IMR-90 (cell line): ENCODE data around the gene ZNF283. TPM values are rescaled to one million over a fixed set of nuclear protein-coding genes. Genes with fewer than 3 reads are reported as not detected.

Source experiments
- ATAC-seq: fragments of 200-7000 bp; cut with Tn5 transposase; 2 replicates; pipeline ENCODE4 v1.9.1; 2020; ENCODE audit warnings: low read depth, mild to moderate bottlenecking, moderate library complexity
- BruUV-seq: library from RNA; stranded (reverse); fragments of 400-500 nt; replicated peaks from 2 replicates; lab custom pipeline; 2021; lab: Mats Ljungman, UMichigan
- CTCF ChIA-PET: fragments of 300-600 bp; formaldehyde crosslinking; extraction: SDS; loops from one replicate; lab custom pipeline; 2021; ENCODE audit warnings: antibody characterized with exemption; lab: Yijun Ruan, JAX
- POLR2A ChIA-PET: fragments of 300-600 bp; sonication (Branson Sonifier 250); formaldehyde crosslinking; loops from one replicate; lab custom pipeline; 2022; ENCODE audit warnings: antibody characterized with exemption; ENCODE audit not compliant: unreplicated experiment; lab: Charles Lee
- DNase-seq: peaks from one replicate; pipeline ENCODE4 v3.0.0; 2013
- H2AFZ ChIP-seq: replicated peaks from 2 replicates; pipeline ENCODE3; 2013; ENCODE audit warnings: low read length, mild to moderate bottlenecking; ENCODE audit not compliant: poor library complexity
- H2AK5ac ChIP-seq: 2 replicates; pipeline ENCODE4 v1.6.1; 2013; ENCODE audit warnings: low read depth, low read length, inconsistent platforms
- H2AK9ac ChIP-seq: replicated peaks from 2 replicates; pipeline ENCODE3; 2013; ENCODE audit warnings: mild to moderate bottlenecking, low read depth, low read length, moderate library complexity; ENCODE audit not compliant: poor library complexity
- H2BK120ac ChIP-seq: 2 replicates; pipeline ENCODE4 v1.6.1; 2013; ENCODE audit warnings: low read depth, low read length, inconsistent platforms
- H2BK15ac ChIP-seq: 3 replicates; pipeline ENCODE4 v1.6.1; 2013; ENCODE audit warnings: low read depth, low read length, inconsistent platforms
- H2BK20ac ChIP-seq: 2 replicates; pipeline ENCODE4 v1.6.1; 2013; ENCODE audit warnings: low read depth, mild to moderate bottlenecking, inconsistent platforms, low read length, moderate library complexity
- H2BK5ac ChIP-seq: 2 replicates; pipeline ENCODE4 v1.6.1; 2013; ENCODE audit warnings: mild to moderate bottlenecking, low read depth, low read length, inconsistent platforms; ENCODE audit not compliant: poor library complexity, severe bottlenecking
- H3K14ac ChIP-seq: replicated peaks from 2 replicates; pipeline ENCODE4 v1.6.1; 2013; ENCODE audit warnings: low read depth, low read length, inconsistent platforms
- H3K18ac ChIP-seq: 2 replicates; pipeline ENCODE4 v1.6.1; 2013; ENCODE audit warnings: low read depth, low read length, control low read depth
- H3K23ac ChIP-seq: 2 replicates; pipeline ENCODE4 v1.6.1; 2013; ENCODE audit warnings: low read depth, low read length, inconsistent platforms
- H3K27ac ChIP-seq: 2 replicates; pipeline ENCODE4 v1.5.1; 2013; ENCODE audit warnings: mild to moderate bottlenecking, control low read depth, low read length; ENCODE audit not compliant: insufficient read depth
- H3K27me3 ChIP-seq: 2 replicates; pipeline ENCODE4 v1.6.1; 2013; ENCODE audit warnings: low read length; ENCODE audit not compliant: control insufficient read depth, insufficient read depth
- H3K36me3 ChIP-seq: 2 replicates; pipeline ENCODE4 v1.6.1; 2013; ENCODE audit warnings: low read length, mixed read lengths; ENCODE audit not compliant: control insufficient read depth, insufficient read depth
- H3K4ac ChIP-seq: 2 replicates; pipeline ENCODE4 v1.6.1; 2013; ENCODE audit warnings: low read depth, low read length, inconsistent platforms
- H3K4me1 ChIP-seq: 2 replicates; pipeline ENCODE4 v1.6.1; 2013; ENCODE audit warnings: low read length, mixed read lengths; ENCODE audit not compliant: control insufficient read depth, insufficient read depth
- H3K4me2 ChIP-seq: 2 replicates; pipeline ENCODE4 v1.6.1; 2013; ENCODE audit warnings: low read depth, mild to moderate bottlenecking, control low read depth, low read length, moderate library complexity
- H3K4me3 ChIP-seq: 2 replicates; pipeline ENCODE4 v1.5.1; 2013; ENCODE audit warnings: low read depth, mild to moderate bottlenecking, control low read depth, low read length, moderate library complexity; ENCODE audit not compliant: insufficient read depth
- H3K56ac ChIP-seq: 2 replicates; pipeline ENCODE4 v1.6.1; 2013; ENCODE audit warnings: low read length, inconsistent platforms; ENCODE audit not compliant: insufficient read depth; ENCODE audit errors: extremely low read depth
- H3K79me1 ChIP-seq, 2 experiments: 2 replicates each; pipeline ENCODE4 v1.6.1; 2013; ENCODE audit warnings: low read length in 2 of 2, inconsistent platforms in 1 of 2, low read depth in 1 of 2
- H3K9ac ChIP-seq: 2 replicates; pipeline ENCODE4 v1.6.1; 2013; ENCODE audit warnings: low read depth, low read length, control low read depth
- H3K9me1 ChIP-seq: 2 replicates; pipeline ENCODE4 v1.6.1; 2013; ENCODE audit warnings: low read length, inconsistent platforms; ENCODE audit not compliant: insufficient read depth
- H3K9me3 ChIP-seq: 2 replicates; pipeline ENCODE4 v1.6.1; 2013; ENCODE audit warnings: low read length; ENCODE audit not compliant: control insufficient read depth, insufficient read depth
- H4K20me1 ChIP-seq: 2 replicates; pipeline ENCODE4 v1.6.1; 2013; ENCODE audit warnings: low read length, inconsistent platforms; ENCODE audit not compliant: insufficient read depth
- H4K5ac ChIP-seq: 2 replicates; pipeline ENCODE4 v1.6.1; 2013; ENCODE audit warnings: mild to moderate bottlenecking, low read depth, low read length, control low read depth
- H4K8ac ChIP-seq, 2 experiments: 2 replicates each; pipeline ENCODE4 v1.6.1; 2013; ENCODE audit warnings: low read depth in 2 of 2, low read length in 2 of 2, control low read depth in 1 of 2, inconsistent platforms in 1 of 2
- H4K91ac ChIP-seq: 2 replicates; pipeline ENCODE4 v1.6.1; 2013; ENCODE audit warnings: low read depth, low read length, inconsistent platforms; ENCODE audit not compliant: insufficient read depth
- CEBPB ChIP-seq: IDR thresholded peaks from 2 replicates; pipeline ENCODE4 v1.6.1; 2012; ENCODE audit warnings: low read depth, low read length, improper control_type of control experiment
- NFE2L2 ChIP-seq: fragments of 150-350 bp; IDR thresholded peaks from 2 replicates; pipeline ENCODE4 v1.6.1; 2016; ENCODE audit warnings: low read depth, mild to moderate bottlenecking, low read length
- RAD21 ChIP-seq: IDR thresholded peaks from 2 replicates; pipeline ENCODE4 v1.6.1; 2012; ENCODE audit warnings: low read length, improper control_type of control experiment
- WGBS, 2 experiments: methylation state at CpG; one replicate each; pipeline versions ENCODE4 v1.1.5 to v1.1.7; 2013; ENCODE audit warnings: missing lambda C conversion rate in 2 of 2; ENCODE audit not compliant: insufficient read length in 1 of 2; ENCODE audit errors: extremely low coverage in 2 of 2; 5-methylcytosine and 5-hydroxymethylcytosine counted together
- dilution Hi-C: fragments of 300-500 bp; cut with HindIII; formaldehyde crosslinking; loops from one replicate; pipeline ENCODE4 v1.14.3; 2018; ENCODE audit warnings: low sequenced_read_pairs; ENCODE audit not compliant: unreplicated experiment
- in situ Hi-C: fragments of 300-500 bp; cut with MboI; formaldehyde crosslinking; loops from 3 replicates; pipeline ENCODE4 v1.14.3; 2019; ENCODE audit warnings: low sequenced_read_pairs, inconsistent platforms, mixed read lengths
- intact Hi-C: fragments of 100-400 bp; cut with micrococcal nuclease; formaldehyde crosslinking; loops from 2 replicates; pipeline ENCODE4 v1.10.0; 2022
- polyA plus RNA-seq, 3 experiments: library from polyadenylated mRNA; depleted of rRNA; stranded (reverse); fragments of >200 nt; gene quantifications; 2 replicates each; pipeline ENCODE4 v1.2.3, GENCODE V29; 2012; ENCODE audit warnings: low replicate concordance in 1 of 3
- total RNA-seq: library from RNA; depleted of rRNA; stranded (reverse); fragments of >200 nt; gene quantifications from 2 replicates; pipeline ENCODE4 v1.2.3, GENCODE V29; 2012
- TF ChIP-seq, protein P1 (sequence below): fragments of 150-350 bp; IDR thresholded peaks from 2 replicates; pipeline ENCODE4 v1.6.1; 2017; ENCODE audit warnings: mild to moderate bottlenecking, antibody characterized with exemption, low read length, low read depth
- TF ChIP-seq, protein P2 (sequence below): fragments of 150-350 bp; IDR thresholded peaks from 2 replicates; pipeline ENCODE4 v1.6.1; 2016; ENCODE audit warnings: low read depth, mild to moderate bottlenecking, low read length, moderate library complexity, borderline replicate concordance

ZNF283 gene
- total and polyA plus RNA-seq, 2 of the 4 experiments (the other 2 are of a cell fraction), result 2.1 to 5.0 TPM

DNA sequence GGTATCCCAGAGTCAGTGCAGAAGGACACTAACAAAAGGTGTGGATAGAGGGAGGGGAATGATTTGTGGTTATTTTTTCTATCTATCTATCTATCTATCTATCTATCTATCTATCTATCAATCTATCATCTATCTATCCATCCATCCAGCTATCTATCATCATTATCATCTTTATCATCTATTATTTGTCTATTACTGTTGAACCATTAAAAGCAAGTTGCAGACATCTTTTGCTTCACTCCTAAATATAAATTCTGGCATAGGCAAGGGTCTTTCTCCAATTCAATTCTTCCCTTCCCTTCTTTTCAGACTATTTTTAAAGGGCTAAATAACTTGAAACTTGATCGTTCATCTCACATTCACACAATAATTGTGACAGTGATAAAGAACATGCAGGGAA lies 14.9 kb upstream of the ZNF283 start:
- H3K4me3 ChIP-seq, result no peak overlapping the region
- dilution Hi-C loops, result no loop called here
- no peak overlapping the region for H3K14ac ChIP-seq
- no peak overlapping the region for H3K9ac ChIP-seq
- H3K27me3 ChIP-seq, result peaks cover 8% of the 10 kb centered on the region
- H4K20me1 ChIP-seq, result no peaks in the 10 kb centered on the region
- H4K8ac ChIP-seq, result no peak overlapping the region
- no peak overlapping the region for H2BK5ac ChIP-seq
- no peak for ATAC-seq
- no peaks in the 10 kb centered on the region for H3K36me3 ChIP-seq
- BruUV-seq, result no TSS peak
- H3K18ac ChIP-seq, result no peak overlapping the region
- H2AK9ac ChIP-seq, result no peak overlapping the region
- H4K5ac ChIP-seq, result no peak overlapping the region
- H4K91ac ChIP-seq, result no peak overlapping the region
- intact Hi-C loops, result no loop called here
- no CpG with 5 or more reads among the region's 1 CpG for WGBS, 2 experiments
- no peaks in the 10 kb centered on the region for H3K4me1 ChIP-seq
- DNase-seq, result no peak
- H3K79me1 ChIP-seq, result no peaks in the 10 kb centered on the region
- H2BK120ac ChIP-seq, result no peak overlapping the region
- no peak overlapping the region for H3K4me2 ChIP-seq
- POLR2A ChIA-PET, result no interaction called here
- in situ Hi-C loops, result no loop called here
- H3K56ac ChIP-seq, result no peak overlapping the region
- H3K9me3 ChIP-seq, result no peaks in the 10 kb centered on the region
- no peak overlapping the region for H2AK5ac ChIP-seq
- H3K27ac ChIP-seq, result no peak overlapping the region
- no peak overlapping the region for H3K23ac ChIP-seq
- no peak overlapping the region for H2BK20ac ChIP-seq
- no peaks in the 10 kb centered on the region for H3K9me1 ChIP-seq
- TF ChIP-seq, protein P1, sequence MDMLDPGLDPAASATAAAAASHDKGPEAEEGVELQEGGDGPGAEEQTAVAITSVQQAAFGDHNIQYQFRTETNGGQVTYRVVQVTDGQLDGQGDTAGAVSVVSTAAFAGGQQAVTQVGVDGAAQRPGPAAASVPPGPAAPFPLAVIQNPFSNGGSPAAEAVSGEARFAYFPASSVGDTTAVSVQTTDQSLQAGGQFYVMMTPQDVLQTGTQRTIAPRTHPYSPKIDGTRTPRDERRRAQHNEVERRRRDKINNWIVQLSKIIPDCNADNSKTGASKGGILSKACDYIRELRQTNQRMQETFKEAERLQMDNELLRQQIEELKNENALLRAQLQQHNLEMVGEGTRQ, result no peak
- TF ChIP-seq CEBPB (no peak), RAD21 (no peak), NFE2L2 (no peak)
- TF ChIP-seq, protein P2, sequence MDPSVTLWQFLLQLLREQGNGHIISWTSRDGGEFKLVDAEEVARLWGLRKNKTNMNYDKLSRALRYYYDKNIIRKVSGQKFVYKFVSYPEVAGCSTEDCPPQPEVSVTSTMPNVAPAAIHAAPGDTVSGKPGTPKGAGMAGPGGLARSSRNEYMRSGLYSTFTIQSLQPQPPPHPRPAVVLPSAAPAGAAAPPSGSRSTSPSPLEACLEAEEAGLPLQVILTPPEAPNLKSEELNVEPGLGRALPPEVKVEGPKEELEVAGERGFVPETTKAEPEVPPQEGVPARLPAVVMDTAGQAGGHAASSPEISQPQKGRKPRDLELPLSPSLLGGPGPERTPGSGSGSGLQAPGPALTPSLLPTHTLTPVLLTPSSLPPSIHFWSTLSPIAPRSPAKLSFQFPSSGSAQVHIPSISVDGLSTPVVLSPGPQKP, result no peak
- no peak overlapping the region for H2AFZ ChIP-seq
- no peak overlapping the region for H3K4ac ChIP-seq
- CTCF ChIA-PET, result no interaction called here
- H2BK15ac ChIP-seq, result no peak overlapping the region
